Stimulated activated CD8-positive, alpha-beta memory T cell treated with anti-CD3 and anti-CD28 coated beads, Interleukin-4, amount 100 ng/mL, for 48 hours (primary cell): ENCODE results near the gene LILRB3.
"Not testable (repeated sequence)": the region's sequence is repeated elsewhere in the genome, so short reads cannot be mapped to it uniquely, and the experiment has no call there.

Experiments used
- DNase-seq: peaks from one replicate; pipeline ENCODE4 v3.0.0-alpha.2; 2020

The LILRB3 gene

DNA sequence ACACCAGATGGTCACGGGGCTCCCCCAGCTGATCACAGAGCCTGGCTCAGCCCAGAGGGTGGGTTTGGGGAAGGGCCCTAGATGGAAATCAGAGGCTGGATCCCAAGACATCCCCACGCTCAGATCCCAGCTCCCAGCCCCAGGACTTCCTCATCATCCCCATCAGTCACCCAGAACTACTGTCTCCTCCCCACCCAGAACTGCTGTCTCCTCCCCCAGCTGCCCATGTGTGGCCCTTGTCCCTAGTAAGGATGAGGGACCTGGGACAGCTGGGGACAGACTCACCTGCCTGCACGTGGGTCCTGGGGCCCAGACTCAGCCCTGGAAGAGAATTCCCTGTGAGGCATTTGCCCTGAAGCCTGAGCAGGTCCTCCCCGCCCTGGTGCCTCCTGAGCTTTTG, 19.4 kb upstream of the LILRB3 start:
- DNase-seq = not testable (repeated sequence)

GRCh38 chr19:54240372-54241336, 17.8 kb upstream of the LILRB3 start:
- not testable (repeated sequence) for DNase-seq

DNA sequence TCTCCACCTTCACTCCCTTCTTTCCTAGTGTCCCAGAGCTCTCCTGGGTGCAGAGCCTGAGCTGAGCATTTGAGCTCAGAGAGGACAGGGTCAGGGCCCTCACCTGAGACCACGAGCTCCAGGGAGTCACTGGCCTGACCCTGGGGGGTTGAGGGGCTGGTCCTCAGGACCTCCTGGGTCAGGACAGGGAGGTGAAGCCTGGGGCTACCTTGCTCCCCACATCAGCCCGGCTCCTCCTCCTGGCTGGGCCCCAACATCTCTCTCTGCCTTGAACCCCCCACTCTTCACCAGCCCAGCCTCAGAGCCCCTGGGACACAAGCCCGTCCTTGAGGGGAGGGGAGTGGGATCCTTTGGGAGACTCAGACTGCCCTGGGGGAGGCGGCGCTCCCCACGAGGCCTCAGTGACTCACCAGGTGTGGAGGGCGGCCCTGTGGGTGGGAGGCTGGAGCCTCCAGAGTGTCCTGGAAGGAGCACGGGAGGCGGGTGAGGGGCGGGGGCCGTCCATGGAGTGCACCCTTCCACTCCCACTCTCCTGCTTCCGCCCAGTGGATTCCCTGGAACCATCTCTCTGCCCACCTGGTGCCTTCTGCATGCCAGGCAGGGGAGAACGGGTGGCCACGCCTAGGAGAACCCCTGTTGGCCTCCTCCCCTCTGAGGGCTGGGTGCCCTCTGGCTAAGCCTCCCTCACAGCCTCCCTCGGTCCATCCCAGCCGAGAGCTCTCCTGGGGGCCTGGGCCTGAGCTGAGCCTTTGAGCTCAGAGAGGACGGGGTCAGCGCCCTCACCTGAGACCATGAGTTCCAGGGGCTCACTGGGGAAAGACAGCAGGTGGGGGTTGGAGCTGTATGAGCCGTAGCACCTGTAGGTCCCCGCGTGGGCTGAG, 16.9 kb upstream of the LILRB3 start:
- DNase-seq = not testable (repeated sequence)

DNA sequence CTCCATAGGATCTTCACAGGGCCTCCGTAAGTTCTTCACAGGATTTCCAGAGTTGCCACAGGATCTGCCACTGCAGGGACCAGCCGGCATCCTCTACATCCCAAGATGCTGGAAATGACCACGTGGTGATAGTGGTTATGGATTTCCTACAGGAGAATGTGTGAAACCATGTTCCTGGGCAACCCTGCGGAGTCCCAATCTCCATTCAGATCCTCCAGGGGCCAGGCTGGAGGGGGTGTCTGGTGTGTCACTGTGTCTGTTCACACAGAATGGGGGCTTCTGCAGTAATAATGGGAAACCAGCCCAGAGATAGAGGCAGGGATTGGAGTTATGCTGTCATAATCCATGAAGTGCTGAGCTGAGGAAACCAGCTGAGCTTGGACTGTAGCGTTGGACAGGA, 11.1 kb upstream of the LILRB3 start:
- DNase-seq = no peak

DNA sequence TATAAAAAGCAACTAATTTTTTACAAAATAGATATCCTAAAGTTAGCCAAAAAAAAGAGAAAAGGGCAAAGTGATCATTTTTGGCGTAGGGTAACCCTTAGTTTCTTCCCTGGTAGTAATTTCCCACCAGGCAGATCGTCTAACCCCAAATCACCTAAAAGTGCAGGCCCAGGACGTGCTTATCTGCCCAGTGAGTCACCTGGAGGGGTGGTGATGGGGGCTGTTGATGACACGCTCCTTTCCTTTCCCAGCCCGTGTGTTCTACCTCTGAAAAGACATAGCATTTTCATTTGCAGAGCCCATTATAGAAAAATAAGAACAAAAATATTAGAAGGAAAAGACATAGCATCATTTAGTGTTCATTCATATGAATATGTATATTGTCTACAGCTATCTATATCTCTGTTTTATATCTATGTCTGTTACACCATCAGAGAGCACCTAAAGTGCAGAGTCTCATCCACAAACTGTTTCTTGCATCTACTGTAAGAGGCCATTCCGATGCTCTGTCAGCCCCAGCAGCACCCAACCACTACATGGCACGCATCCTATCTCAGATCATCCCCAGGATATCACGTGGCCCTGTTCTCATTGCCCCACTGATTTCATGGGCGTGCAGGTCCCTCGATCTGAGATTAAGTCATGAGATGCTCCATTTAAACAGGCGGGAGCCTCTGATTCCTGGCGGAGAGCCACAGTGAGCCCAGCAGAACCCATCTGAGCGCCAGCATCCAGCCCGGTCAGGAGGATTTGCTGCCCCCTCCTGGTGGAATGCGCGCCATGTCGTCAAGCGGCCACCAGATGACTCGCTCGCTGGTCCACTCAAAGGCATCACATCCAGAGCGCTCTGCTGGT, 8.5 kb upstream of the LILRB3 start:
- peak; percentile 94 for DNase-seq

DNA sequence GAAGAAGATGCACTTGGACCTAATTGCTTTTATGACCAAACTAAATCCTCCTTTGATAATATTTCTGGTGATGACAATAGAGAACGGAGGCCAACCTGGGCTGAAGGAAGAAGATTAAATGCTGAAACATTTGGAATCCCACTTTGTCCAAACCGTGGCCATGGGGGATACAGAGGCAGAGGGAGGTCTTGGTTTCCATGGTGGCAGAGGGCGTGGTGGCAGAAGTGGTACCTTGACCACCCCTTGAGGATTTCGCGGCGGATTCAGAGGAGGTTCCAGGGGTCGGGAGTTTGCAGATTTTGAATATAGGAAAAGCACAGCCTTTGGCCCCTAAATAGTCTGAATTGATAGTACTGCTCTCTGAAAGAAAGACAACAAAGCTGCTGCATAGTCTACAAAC, 7.2 kb upstream of the LILRB3 start:
- no peak for DNase-seq

DNA sequence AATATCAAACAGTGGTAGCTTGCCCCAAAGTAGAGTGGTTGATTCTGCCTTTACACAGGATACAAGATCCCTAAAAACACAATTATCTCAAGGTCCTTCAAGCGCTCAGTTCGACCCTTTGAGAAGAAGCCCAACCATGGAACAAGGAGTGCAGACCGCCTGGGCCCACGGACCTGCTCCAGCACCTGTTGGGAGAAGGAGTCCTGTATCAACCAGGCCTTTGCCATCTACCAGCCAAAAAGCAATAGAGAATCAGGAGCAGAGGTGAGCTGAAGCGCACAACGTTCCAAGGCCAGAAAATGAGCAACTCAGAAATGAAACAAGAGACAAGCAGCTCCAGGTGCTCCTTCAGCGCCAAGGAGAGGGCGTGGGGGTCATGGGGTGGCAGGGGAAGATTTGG, 6.3 kb upstream of the LILRB3 start:
- no peak for DNase-seq

- DNase-seq = not testable (repeated sequence)
These were observed 1.8 kb upstream of the LILRB3 start for GRCh38 chr19:54224619-54225018.

GRCh38 chr19:54223937-54224281, 1.1 kb upstream of the LILRB3 start:
- DNase-seq = not testable (repeated sequence)

DNA sequence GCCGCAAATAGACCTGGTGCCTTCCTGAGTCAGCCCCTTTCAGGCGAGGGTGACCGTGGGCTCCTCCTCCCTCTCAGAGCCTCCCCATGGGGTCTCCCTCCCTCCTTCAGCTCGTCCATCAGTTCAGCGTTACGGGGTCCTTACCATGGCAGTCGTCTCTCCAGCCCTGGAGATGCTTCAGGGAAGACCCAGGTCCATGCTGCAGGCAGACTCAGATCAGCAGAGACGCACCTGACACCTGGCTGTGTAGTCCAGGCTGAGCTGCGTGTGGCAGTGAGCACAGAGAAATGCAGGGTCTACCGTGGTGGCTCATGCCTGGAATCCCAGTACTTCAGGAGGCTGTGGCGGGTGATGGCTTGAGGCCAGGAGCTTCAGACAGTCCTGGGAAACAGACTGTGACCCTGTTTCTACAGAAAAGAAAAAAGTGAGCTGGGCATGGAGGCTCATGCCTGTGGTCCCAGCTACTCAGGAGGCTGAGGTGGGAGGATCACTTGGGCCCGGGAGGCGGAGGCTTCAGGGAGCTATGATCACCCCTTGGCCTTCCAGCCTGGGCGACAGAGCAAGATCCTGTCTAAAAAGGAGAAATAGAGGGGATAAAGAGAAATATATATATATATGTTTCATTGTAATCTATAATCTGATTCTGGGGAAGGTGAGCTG, 600 bp upstream of the LILRB3 start:
- not testable (repeated sequence) for DNase-seq

- DNase-seq = not testable (repeated sequence)
These were observed 860 bp downstream of the LILRB3 start for GRCh38 chr19:54221947-54222346.

DNA sequence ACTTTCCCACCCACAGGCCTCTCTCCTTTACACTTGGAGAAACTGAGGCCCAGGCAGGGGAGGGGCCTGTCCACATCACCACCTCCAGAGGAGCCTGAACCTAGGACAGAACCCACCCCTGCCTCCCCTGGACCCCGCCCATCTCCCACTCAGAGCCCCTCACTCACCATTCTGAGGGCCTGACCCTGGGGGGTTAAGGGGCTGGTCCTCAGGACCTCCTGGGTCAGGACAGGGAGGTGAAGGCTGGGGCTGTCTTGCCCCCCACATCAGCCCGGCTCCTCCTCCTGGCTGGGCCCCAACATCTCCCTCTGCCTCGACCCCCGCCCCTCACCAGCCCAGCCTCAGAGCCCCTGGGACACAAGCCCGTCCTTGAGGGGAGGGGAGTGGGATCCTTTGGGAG, 3.1 kb downstream of the LILRB3 start:
- DNase-seq = not testable (repeated sequence)

- no peak for DNase-seq
These were observed 3.7 kb downstream of the LILRB3 start for GRCh38 chr19:54218960-54219661.

- no peak for DNase-seq
These were observed 4.5 kb downstream of the LILRB3 start for GRCh38 chr19:54218259-54218658.

DNA sequence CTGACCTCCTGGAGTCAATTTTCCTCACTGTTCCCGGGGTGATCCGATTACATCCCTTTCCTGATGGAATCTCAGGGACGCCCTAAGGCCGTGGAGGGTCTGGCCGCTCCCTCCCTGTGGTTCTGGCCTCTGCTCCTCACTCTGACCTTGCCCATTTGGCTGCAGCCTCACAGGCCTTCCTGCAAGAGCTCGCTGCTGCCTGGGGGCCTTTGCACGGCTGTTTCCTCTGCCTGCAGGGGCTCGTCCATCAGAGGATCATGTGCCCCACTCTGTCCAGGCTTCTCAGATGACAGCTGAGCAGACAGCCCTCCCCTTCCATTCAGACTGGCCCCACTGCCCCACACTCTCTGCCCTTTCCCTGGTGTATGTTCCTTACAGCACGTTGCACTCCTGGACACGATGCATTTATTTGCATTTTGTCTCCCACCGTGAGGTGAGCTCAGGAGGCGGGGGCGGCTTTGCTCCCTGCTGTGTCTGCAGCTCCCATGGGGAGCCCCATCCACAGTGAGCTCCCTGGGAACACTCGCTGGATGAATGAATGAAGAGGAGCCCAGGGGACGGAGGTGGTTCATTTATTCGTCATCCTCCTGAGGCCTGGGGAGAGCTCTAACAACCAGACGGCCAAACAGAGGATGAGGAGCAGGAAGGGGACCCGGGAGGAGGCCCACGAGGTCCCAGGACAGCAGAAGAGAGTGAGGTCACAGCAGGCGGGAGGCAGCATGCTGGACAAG, 5.1 kb downstream of the LILRB3 start:
- DNase-seq = not testable (repeated sequence)

GRCh38 chr19:54216869-54217268, 5.9 kb downstream of the LILRB3 start:
- no peak for DNase-seq

GRCh38 chr19:54214734-54215133, 8.1 kb downstream of the LILRB3 start:
- DNase-seq = not testable (repeated sequence)

DNA sequence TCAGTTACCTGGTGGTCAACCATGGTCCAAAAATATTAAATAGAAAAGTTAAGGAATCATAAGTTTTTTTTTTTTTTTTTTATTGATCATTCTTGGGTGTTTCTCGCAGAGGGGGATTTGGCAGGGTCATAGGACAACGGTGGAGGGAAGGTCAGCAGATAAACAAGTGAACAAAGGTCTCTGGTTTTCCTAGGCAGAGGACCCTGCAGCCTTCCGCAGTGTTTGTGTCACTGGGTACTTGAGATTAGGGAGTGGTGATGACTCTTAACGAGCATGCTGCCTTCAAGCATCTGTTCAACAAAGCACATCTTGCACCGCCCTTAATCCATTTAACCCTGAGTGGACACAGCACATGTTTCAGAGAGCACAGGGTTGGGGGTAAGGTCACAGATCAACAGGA, 8.6 kb downstream of the LILRB3 start:
- not testable (repeated sequence) for DNase-seq

- DNase-seq = no peak
These were observed 11.6 kb downstream of the LILRB3 start for GRCh38 chr19:54211235-54211634.

GRCh38 chr19:54209811-54210494, 12.9 kb downstream of the LILRB3 start:
- DNase-seq = peak; percentile 59
